SH-SY5Y (cell line): ENCODE results near the gene ZNF90.

ENCODE experiments used
- GATA2 ChIP-seq: IDR thresholded peaks from 2 replicates; pipeline ENCODE4 v1.6.1; 2011; ENCODE audit warnings: mild to moderate bottlenecking, low read depth, low read length
- GATA3 ChIP-seq: IDR thresholded peaks from 2 replicates; pipeline ENCODE4 v1.6.1; 2011; ENCODE audit warnings: low read depth, mild to moderate bottlenecking, low read length, moderate library complexity

DNA sequence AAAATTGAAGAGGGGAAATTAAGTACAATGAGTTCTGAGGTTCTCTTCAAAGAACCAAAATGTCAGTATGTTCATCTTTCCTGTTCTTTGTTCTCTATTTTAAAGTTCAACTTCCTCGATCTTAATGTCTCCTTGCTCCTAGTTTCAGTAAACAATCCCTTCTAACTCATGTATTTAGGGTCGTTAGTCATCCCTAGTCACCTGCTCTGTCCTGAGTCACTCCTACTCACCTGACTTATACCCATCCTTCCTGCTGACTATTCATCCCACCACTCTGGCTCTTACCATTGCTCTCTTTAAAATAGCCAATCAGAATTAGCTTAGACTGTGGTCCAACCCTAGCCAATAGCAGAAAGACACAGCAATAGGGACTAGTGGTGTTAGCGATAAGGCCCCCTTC, 24.3 kb downstream of the ZNF90 start:
- TF ChIP-seq GATA2 (no peak), GATA3 (no peak)
